Common myeloid progenitor, CD34-positive (primary cell): Measurements from ENCODE around the gene KLF5.

Source experiments
- CTCF ChIA-PET: fragments of 350-600 bp; sonication (Branson Sonifier 250); formaldehyde crosslinking; loops from one replicate; lab custom pipeline; 2021; ENCODE audit warnings: antibody characterized with exemption; lab: Charles Lee
- POLR2A ChIA-PET: fragments of 350-600 bp; sonication (Branson Sonifier 250); formaldehyde crosslinking; loops from one replicate; lab custom pipeline; 2021; ENCODE audit warnings: antibody characterized with exemption; lab: Charles Lee
- DNase-seq, 3 donors: peaks; one replicate each; pipeline versions ENCODE4 v3.0.0 to v3.0.0-alpha.2; 2013
- H3K27ac ChIP-seq, 2 experiments: 1 replicate in 1 of 2; 2 replicates in 1 of 2; pipeline ENCODE4 v1.7.0; 2013; ENCODE audit warnings: inconsistent platforms in 2 of 2, low read length in 2 of 2, mild to moderate bottlenecking in 2 of 2, low read depth in 1 of 2, moderate library complexity in 1 of 2; ENCODE audit not compliant: severe bottlenecking in 2 of 2, insufficient read depth in 1 of 2, poor library complexity in 1 of 2
- H3K27me3 ChIP-seq, 5 experiments: replicated peaks in 2 of 5; 1 replicate in 3 of 5; 2 replicates in 2 of 5; pipeline versions ENCODE4 v1.6.1 to v1.7.0; 2013; ENCODE audit warnings: low read length in 4 of 5, mild to moderate bottlenecking in 2 of 5, moderate library complexity in 2 of 5, inconsistent platforms in 1 of 5; ENCODE audit not compliant: insufficient read depth in 5 of 5, control insufficient read depth in 4 of 5
- H3K36me3 ChIP-seq, 4 experiments: 1 replicate in 2 of 4; 2 replicates in 2 of 4; pipeline versions ENCODE4 v1.6.1 to v1.7.0; 2013; ENCODE audit warnings: low read length in 3 of 4, control low read depth in 1 of 4, mild to moderate bottlenecking in 1 of 4; ENCODE audit not compliant: control insufficient read depth in 4 of 4, insufficient read depth in 4 of 4
- H3K4me1 ChIP-seq, 4 experiments: 1 replicate in 3 of 4; 2 replicates in 1 of 4; pipeline versions ENCODE4 v1.6.1 to v1.7.1; 2013; ENCODE audit warnings: low read length in 3 of 4, mild to moderate bottlenecking in 3 of 4, control low read depth in 1 of 4, inconsistent platforms in 1 of 4, moderate library complexity in 1 of 4; ENCODE audit not compliant: control insufficient read depth in 4 of 4, insufficient read depth in 4 of 4; ENCODE audit errors: control extremely low read depth in 1 of 4
- H3K4me3 ChIP-seq, 7 experiments: 1 replicate in 4 of 7; 2 replicates in 3 of 7; pipeline versions ENCODE4 v1.5.1 to v1.7.0; 2013; ENCODE audit warnings: mild to moderate bottlenecking in 7 of 7, low read length in 6 of 7, moderate library complexity in 6 of 7, inconsistent platforms in 2 of 7, low read depth in 2 of 7, control low read depth in 1 of 7; ENCODE audit not compliant: insufficient read depth in 4 of 7, control insufficient read depth in 1 of 7; ENCODE audit errors: extremely low read depth in 1 of 7
- H3K9me3 ChIP-seq, 5 experiments: 1 replicate in 4 of 5; 2 replicates in 1 of 5; pipeline versions ENCODE4 v1.6.1 to v1.7.1; 2013; ENCODE audit warnings: low read length in 4 of 5, mild to moderate bottlenecking in 2 of 5, inconsistent platforms in 1 of 5, low read depth in 1 of 5, moderate library complexity in 1 of 5; ENCODE audit not compliant: control insufficient read depth in 4 of 5, insufficient read depth in 2 of 5; ENCODE audit errors: control extremely low read depth in 1 of 5
- WGBS: methylation state at CpG from one replicate; pipeline ENCODE4 v1.1.5; 2013; ENCODE audit not compliant: insufficient coverage; 5-methylcytosine and 5-hydroxymethylcytosine counted together

Gene KLF5

DNA sequence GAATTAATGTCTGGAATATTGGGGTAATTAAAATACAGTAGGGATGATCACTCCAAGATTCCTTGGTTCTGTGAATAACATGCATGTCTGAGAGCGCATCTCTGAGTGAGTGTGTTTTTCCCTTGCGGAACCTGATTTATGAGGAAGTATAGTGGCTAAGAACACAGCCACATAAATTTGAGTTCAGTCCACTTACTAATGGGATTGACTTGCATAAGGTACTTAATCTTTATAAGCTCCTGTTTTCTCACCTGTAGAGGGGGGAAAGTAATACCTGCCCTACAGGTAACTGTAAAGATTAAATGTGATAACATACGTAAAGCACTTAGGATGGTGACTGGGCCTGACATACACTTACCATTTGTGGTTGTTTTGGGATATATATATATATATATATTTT is 60.8 kb downstream of the KLF5 start:
- POLR2A ChIA-PET, result interaction anchor here (0.6 kb wide), 1 partner anchor 37 kb away, joined by 4 read pairs; no protein-coding TSS in a partner anchor
- H3K4me1 ChIP-seq, result no peaks in the 10 kb centered on the region
- CTCF ChIA-PET, result no interaction called here
- peak in 1 of 3 donors; percentile 38 for DNase-seq
- WGBS, result 100% methylated on average over 1 of the region's 3 CpGs
- no peak overlapping the region for H3K4me3 ChIP-seq
- no peak overlapping the region for H3K27ac ChIP-seq
- H3K9me3 ChIP-seq, result no peaks in the 10 kb centered on the region
- H3K27me3 ChIP-seq, result no peaks in the 10 kb centered on the region
- no peaks in the 10 kb centered on the region for H3K36me3 ChIP-seq
